GM19099 (cell line): ENCODE results near the gene SCAI.

Experiments
- POLR2A ChIP-seq: IDR thresholded peaks from 3 replicates; pipeline ENCODE4 v1.6.1; 2011; ENCODE audit warnings: low read depth; ENCODE audit not compliant: insufficient read length; ENCODE audit errors: extremely low read depth

The SCAI gene

DNA sequence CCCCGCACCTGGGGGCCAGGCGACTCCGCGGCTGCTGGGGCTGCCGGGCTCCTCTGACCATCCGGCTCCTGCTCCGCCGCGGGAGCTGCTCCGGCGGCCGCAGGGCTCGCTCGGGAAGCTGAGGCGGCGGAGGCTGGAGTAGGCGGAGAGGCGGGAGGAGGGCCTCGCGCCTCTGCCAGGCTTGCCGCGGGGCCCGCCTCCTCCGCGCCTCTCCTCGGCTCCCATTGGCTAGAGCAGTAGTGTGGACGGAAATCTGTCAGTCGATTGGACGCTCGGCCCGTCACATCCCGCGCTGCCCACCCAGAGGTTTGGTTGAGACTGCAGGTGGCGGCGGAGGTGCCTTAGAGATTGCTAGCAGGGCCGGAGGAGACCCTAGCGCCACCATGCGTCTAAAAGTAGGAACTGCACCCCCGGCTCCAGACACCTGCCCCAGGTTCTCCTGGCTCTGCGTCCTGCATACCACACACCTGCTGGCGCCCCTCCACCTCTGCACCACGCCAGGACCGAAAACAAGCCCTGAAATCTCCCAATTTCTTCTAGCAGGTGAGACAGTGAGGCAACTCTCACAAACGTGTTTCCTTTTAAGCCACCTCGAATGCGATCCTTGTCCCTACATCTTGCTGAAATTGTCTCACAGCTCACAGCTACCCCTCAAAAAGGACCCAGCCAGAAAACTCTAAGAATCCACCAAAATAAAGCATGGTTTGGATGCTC, at the start of gene SCAI:
Gene SCAI (minus strand): TSS at position 152 of the 714 bp plus-strand sequence. CDS start 91 bp downstream, at position 61.
- peak; percentile 67 for TF ChIP-seq POLR2A

- TF ChIP-seq POLR2A: no peak
Observed at GRCh38 chr9:125190361-125190801, 47.1 kb upstream of the SCAI start.

GRCh38 chr9:125189361-125190289, 46.3 kb upstream of the SCAI start, which contains the start of gene PPP6C:
PPP6C (minus strand) TSS chr9:125189803; CDS start chr9:125189718, 85 bp downstream.
- peak; percentile 87 for TF ChIP-seq POLR2A

DNA sequence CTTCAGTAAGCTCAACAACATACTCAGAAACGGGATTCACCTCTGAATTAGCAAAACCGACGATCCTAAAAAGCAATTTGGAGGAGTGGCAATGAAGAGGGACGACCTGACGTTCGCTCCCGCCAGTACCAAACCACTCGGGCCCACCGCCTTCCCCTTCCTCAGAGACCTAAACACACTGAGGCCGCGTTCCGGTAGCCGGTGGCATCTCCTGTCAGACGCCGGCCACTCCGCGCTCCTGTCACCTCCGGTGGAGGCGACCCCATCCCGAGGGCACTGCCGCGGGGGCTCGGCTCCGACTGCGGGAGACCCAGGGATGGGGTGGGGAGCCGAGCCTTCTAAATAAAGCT, 45.7 kb upstream of the SCAI start:
- no peak for TF ChIP-seq POLR2A

GRCh38 chr9:125183561-125183960, 40.2 kb upstream of the SCAI start:
- no peak for TF ChIP-seq POLR2A

DNA sequence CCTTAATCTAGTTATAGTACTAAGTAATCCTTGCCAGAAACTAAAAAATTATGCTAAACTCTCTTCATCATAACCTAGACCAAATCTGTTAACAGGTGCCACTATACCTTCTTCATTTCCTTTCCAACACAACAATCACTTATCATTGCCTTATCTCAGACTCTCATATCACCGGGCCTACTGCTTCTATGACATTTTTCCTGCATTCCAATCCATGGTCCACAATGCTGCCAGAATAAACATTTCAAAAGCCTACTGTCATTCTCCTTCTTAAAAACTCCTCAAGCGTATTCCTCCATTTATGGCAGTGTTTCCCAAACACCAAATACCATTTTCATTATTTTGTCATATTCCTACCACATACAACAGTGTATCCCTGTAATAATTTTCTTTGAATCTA, 39.7 kb upstream of the SCAI start:
- TF ChIP-seq POLR2A: no peak

GRCh38 chr9:125180876-125181275, 37.5 kb upstream of the SCAI start:
- TF ChIP-seq POLR2A: no peak

DNA sequence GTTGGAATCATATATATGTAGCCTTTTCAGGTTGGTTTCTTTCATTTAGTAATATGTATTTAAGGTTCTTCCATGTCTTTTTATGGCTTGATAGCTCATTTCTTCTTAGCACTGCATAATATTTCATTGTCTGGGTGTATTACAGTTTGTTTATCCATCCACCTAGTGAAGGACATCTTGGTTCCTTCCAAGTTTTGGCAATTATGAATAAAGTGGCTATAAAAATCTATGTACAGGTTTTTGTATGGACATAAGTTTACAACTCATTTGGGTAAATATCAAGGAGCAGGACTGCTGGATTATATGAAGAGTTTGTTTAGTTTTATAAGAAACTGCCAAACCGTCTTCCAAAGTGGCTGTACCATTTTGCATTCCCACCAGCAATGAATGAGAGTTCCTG, 34.6 kb upstream of the SCAI start:
- TF ChIP-seq POLR2A: no peak

DNA sequence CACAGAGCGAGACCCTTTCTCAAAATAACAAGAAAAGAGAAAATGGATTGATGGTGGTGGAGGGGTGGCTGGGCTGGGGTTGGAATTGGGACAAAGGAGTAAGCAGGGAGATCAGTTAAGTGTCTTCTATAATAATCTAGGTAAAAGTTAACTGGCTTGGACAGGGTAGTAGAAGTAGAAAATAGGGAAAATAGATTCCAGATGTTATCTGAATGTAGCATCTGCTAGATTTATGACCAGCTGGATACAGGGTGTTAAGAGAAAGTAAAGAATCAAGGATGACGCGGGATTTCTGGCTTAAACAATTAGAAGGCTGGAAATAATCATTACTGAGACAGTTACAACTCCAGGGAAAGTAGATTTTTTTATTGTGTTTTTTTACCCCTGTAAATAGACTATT, 33.3 kb upstream of the SCAI start:
- TF ChIP-seq POLR2A: no peak

GRCh38 chr9:125172031-125172755, 28.9 kb upstream of the SCAI start:
- TF ChIP-seq POLR2A: no peak

DNA sequence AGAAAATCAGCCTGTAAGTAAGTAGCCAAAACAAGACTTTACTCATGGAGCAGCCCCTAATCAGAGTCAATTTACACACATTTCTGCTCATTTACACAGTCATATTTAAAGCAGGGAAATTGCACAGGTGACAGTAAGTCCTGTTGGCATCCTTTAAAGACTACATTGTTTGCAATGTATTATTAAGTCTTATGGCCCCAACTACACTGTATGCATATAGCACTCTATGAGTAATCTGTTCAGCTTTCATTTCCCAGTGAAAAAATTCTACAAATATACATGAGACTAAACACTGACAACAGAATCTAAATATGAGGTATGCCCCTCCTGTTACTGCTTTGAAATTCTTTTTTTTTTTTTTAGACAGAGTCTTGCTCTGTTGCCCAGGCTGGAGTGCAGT, 26.6 kb upstream of the SCAI start:
- no peak for TF ChIP-seq POLR2A

DNA sequence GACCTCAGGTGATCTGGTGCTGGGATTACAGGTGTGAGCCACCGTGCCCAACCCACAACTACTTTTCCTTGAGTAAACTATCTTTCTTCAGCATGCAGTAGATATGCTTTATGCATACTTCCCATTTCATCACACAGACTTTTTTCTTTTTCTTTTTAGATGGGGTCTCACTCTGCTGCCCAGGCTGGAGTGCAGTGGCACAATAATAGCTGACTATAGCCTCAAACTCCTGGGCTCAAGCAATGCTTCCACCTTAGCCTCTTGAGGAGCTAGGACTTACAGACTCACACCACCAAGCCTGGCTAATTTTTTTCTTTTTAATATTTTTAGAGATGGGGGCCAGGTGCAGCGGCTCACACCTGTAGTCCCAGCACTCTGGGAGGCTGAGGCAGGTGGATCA, 23.4 kb upstream of the SCAI start:
- no peak for TF ChIP-seq POLR2A

DNA sequence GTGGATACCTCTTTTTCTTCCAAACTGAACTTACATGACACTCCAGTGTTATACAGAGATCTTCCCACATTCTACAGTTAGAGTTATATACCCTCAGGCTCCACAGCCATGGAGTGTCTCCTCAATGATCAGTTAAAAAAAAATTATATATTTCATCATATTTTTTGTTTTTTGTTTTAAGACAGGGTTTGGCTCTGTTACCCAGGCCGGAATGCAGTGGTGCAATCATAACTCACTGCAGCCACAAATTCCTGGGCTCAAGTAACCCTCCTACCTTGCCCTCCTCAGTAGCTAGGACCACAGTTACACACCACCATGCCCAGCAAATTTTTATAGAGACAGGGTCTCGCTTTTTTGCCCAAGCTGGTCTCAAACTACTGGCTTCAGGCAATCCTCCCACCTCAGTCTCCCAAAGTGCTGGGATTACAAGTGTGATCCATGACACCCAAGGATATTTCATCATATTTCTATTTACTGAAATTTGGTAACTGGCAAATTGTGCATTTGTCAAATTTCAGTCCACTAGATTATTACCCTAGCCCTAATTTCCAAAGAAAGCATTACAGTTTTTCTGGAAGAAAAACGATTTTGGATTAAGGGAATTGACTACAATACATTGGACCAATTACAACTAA, 18.1 kb upstream of the SCAI start:
- no peak for TF ChIP-seq POLR2A

- no peak for TF ChIP-seq POLR2A
Observed at GRCh38 chr9:125160750-125161149, 17.4 kb upstream of the SCAI start.

- no peak for TF ChIP-seq POLR2A
Observed at GRCh38 chr9:125156551-125156950, 13.2 kb upstream of the SCAI start.
